VCaP (cell line): ENCODE results near the gene DCHS1.

Experiments
- H3K27ac ChIP-seq: fragments of 450-650 bp; 2 replicates; pipeline ENCODE4 v1.5.1; 2017
- TF ChIP-seq, protein P1 (sequence below): fragments of 450-650 bp; conservative IDR thresholded peaks from 2 replicates; pipeline ENCODE4 v1.5.1; 2017; ENCODE audit warnings: mild to moderate bottlenecking, moderate library complexity

Gene DCHS1

DNA sequence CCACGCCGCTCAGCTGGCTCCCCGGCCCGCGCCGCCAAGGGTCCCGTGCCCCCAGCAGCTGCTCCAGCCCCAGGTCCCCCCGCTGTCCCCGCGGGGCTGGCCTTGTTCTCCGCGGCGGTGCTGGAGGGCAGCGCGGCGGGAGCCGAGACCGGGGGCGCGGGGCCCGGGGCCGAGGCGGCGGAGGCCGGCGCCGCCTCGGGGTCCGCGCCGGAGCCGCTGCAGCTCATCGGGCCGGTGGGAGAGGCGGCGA lies 43.7 kb downstream of the DCHS1 start:
- TF ChIP-seq, protein P1, sequence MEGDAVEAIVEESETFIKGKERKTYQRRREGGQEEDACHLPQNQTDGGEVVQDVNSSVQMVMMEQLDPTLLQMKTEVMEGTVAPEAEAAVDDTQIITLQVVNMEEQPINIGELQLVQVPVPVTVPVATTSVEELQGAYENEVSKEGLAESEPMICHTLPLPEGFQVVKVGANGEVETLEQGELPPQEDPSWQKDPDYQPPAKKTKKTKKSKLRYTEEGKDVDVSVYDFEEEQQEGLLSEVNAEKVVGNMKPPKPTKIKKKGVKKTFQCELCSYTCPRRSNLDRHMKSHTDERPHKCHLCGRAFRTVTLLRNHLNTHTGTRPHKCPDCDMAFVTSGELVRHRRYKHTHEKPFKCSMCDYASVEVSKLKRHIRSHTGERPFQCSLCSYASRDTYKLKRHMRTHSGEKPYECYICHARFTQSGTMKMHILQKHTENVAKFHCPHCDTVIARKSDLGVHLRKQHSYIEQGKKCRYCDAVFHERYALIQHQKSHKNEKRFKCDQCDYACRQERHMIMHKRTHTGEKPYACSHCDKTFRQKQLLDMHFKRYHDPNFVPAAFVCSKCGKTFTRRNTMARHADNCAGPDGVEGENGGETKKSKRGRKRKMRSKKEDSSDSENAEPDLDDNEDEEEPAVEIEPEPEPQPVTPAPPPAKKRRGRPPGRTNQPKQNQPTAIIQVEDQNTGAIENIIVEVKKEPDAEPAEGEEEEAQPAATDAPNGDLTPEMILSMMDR = no peak
- H3K27ac ChIP-seq = peak overlapping the region; percentile 96

DNA sequence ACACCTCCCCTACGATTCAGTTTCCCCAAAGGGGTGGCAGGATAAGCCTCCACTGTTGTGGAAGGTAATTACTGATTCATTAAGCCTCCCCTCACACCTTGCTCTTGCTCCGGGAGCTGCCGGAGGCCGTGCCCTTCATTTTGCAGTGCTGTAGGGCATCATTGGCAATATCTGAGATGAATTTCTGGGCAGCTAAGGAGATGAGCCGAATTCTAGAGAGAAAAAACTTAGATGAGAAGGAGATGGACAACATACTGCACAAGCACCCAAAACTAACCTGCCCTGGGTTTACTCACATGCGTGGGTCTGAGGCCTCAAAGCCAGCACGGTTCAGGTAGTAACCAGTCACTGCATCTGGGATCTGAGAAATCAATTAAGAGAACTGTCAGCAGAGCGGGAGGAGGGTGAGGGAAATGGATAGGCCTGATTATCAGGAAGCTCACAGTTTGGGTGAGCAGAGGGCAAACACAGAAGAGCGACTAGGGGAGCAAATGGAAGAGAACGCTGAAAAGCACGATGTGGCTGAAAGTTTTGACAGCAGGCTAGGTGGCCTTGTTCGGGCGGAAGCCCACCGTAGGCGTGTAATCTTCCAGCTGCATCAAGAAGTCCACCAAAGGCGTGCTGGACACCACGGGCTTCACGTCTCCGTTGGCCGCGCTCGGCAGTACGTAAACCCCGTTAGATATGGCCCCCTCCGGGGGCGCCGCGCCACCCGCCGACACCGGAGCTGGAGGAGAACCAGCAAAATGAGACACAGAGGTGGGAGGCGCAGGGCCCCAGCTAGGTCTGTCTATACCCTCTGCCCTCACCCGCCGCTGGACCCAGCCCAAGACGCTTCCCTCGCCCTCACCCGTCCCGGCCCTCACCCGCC lies 44.3 kb downstream of the DCHS1 start:
- H3K27ac ChIP-seq = peak overlapping the region; percentile 96
- TF ChIP-seq, protein P1 = no peak

DNA sequence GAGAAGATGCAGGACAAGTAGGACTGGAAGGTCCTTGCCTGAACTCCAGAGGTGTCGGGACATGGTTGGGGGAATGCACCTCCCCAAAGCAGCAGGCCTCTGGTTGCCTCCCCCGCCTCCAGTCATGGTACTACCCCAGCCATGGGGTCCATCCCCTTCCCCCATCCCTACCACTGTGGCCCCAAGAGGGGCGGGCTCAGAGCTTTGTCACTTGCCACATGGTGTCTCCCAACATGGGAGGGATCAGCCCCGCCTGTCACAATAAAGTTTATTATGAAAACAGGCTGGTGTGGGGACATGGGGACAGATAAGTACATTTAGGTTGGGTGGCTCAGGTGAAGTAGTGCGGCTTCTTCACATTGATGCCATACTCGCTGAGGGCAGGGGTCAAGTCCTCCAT lies 45.0 kb downstream of the DCHS1 start:
- TF ChIP-seq, protein P1 = no peak
- H3K27ac ChIP-seq = no peak overlapping the region

DNA sequence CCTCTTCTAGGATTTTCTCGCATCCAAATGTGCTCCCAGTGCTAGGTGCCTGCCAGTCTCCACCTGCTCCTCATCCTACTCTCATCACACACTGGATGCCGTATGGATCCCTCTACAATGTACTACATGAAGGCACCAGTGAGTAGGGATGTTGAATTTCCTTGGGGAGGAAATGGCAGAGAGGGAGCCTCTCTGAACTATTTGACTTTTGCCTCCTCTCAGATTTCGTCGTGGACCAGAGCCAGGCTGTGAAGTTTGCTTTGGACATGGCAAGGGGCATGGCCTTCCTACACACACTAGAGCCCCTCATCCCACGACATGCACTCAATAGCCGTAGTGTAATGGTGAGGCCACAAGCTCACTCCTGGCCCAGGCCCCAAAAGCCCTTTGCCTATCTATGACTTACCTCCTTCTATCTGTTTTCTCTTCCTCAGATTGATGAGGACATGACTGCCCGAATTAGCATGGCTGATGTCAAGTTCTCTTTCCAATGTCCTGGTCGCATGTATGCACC lies 46.0 kb downstream of the DCHS1 start:
- H3K27ac ChIP-seq = no peak overlapping the region
- TF ChIP-seq, protein P1 = no peak

DNA sequence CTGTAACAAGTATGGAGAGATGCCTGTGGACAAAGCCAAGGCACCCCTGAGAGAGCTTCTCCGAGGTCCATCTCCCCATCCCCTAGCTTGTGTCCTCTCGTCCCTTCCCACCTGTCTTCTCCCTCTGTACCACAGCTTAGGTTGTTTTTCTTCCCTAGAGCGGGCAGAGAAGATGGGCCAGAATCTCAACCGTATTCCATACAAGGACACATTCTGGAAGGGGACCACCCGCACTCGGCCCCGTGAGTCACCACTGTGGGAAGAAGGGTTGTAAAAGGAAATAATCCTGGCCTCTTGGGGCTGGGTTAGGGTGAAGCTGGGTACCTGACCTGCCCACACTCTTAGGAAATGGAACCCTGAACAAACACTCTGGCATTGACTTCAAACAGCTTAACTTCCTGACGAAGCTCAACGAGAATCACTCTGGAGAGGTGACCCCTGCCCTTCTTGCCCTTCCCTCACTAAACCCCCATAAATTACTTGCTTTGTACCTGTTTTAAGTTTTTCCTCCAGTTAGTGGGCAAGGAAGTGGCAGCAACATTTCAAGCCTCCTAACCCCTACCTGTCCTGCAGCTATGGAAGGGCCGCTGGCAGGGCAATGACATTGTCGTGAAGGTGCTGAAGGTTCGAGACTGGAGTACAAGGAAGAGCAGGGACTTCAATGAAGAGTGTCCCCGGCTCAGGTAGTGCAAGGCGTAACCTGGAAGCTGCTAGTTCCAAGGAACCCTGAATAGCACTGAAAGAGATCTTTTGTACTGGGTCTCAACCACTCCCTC lies 46.7 kb downstream of the DCHS1 start:
- no peak overlapping the region for H3K27ac ChIP-seq
- TF ChIP-seq, protein P1 = no peak

DNA sequence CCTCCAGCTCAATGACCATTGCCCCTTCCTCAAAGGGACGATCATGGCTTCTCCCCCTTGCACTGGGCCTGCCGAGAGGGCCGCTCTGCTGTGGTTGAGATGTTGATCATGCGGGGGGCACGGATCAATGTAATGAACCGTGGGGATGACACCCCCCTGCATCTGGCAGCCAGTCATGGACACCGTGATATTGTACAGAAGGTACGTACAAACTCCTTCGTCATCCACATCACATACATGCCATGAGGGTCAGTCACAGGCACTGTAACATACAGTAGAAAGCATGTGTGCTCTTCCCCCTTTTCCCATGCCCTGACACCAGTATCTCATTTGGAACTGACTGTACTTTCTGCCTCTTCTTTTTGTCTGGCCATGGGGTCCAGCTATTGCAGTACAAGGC lies 47.6 kb downstream of the DCHS1 start:
- no peak overlapping the region for H3K27ac ChIP-seq
- TF ChIP-seq, protein P1 = no peak

DNA sequence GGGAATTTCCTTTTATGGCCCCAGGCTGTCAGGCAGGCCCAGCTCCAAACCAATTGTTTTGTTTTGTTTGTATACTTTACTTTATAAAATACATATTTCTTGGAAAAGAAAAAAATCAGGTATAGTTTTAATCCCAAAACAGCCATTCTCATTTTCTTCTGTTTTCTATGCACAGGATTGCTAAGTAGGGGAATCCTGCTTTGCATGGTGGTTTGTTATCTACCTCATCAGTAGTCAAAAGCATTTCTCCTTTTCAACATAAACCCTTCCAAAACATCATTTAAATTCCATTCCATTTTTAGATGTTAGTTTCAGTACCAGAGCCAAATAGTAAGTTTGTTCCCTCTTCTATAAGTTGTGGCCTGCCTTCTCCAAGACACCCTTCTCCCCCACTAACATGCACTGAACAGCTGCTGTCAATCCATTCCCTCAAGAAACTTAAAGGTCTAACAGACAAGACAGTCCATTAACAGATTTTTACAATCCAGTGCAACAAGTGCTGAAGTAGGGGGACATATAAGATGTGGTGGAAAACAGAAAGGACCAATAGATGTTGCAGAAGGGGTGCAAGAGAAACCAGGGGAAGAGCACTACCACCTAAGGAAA lies 48.3 kb downstream of the DCHS1 start:
- TF ChIP-seq, protein P1 = no peak
- H3K27ac ChIP-seq = peak overlapping the region; percentile 38
